PC-9 (cell line): ENCODE data around the gene CEP72.

Experiments used
- CTCF ChIP-seq: fragments of 200-600 bp; sonication (generic); conservative IDR thresholded peaks from 2 replicates; pipeline ENCODE4 v1.6.1; 2017; ENCODE audit warnings: mixed run types, antibody characterized with exemption, mild to moderate bottlenecking, moderate library complexity
- EZH2 ChIP-seq: fragments of 200-600 bp; sonication (generic); IDR thresholded peaks from 2 replicates; pipeline ENCODE4 v1.8.0; 2017; ENCODE audit warnings: antibody characterized with exemption, low read depth

DNA sequence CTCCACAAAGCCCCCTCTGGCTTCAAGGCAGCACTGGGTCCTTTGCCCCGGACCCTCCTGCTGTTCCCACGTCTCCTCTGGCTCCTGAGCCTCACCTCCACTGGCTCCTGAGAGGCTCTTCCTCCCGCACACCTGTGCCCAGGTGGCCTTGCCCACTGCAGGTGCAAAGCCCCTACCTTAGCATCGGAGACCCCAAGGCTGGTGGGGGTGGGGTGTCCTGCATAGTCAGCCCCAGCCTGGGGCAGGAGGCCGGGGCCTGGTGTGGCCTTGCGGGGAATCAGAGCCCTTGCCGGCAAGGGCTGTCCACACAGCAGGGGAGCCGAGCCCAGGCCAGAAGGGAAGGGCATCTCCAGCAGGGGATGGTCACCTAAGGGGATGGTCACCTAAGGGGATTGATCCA lies 41.3 kb upstream of the CEP72 start:
- TF ChIP-seq CTCF: no peak
- no peak for TF ChIP-seq EZH2
